ENCODE data around the gene PER3.

Gene PER3

DNA sequence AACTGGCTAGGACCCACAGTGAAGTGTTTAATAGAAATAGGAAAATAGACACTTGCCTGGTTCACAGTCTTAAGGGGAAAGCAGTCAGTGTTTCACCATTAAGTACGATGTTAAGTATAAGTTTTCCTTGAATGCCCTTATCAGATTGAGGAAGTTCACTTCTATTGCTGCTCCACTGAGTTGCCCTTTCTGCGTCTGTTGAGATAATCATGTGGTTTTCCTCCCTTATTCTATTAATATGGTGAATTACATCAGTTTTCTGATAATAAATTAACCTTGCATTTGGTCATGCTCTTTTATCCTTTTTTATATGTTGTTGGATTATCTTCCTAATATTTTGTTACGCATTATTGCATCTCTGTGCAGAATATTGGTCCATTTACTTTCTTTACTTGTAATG is 47.4 kb downstream of the PER3 start:
- no peak for DNase-seq (ENCODE audit: low read depth in 2 of 3, low spot score in 2 of 3)

DNA sequence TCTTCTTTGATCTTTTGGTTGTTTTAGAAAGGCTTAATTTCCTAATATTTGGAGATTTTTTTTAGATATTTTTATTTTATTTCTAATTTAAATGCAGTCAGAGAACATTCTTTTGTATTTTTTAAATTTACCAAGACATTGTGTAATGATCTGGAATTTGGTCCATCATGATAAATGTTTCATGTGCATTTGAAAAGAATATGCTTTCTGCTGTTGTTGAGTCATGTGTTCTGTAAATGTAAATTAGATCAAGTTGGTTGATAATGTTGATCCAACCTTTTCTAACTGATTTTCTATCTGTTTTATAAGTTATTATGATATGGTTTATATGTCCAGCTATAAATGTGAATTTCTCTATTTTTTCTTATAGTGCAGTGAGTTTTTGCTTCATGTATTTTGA is 48.9 kb downstream of the PER3 start:
- no peak for DNase-seq (ENCODE audit: low read depth in 2 of 3, low spot score in 2 of 3)

DNA sequence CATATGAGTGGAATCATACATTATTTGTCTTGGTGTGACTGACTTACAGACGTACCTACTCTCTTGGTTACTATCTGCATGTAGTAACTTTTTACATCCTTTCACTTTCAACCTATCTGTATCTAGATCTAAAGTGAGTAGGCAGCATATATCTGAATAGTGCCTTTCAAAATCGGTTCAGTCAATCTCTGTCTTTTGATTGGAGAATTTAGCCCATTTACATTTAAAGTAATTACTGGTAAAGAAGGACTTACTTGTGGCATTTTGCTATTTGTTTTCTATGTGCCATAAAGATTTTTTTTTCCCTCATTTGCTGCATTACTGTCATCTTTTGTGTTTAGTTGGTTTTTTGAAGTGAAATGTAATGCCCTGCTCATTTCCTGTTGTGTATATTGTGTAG is 54.6 kb downstream of the PER3 start:
- no peak for DNase-seq (ENCODE audit: low read depth in 2 of 3, low spot score in 2 of 3)

DNA sequence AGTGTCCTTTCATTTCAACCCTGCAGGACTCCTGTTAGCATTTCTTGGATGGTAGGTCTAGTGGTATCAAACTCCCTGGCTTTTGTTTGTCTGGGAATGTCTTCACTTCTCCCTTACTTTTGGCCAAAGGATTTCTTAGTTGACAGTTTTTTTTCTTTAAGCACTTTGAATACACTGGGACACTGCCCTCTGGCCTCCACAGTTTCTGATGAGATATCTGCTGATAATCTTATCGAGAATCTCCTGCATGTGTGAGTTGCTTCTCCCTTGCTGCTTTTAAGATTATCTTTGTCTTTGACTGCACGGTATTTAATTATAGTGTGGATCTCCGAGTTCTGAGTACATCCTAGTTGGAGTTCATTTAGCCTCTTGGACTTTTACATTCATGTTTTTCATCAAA is 55.4 kb downstream of the PER3 start:
- DNase-seq (ENCODE audit: low read depth in 2 of 3, low spot score in 2 of 3), result no peak

DNA sequence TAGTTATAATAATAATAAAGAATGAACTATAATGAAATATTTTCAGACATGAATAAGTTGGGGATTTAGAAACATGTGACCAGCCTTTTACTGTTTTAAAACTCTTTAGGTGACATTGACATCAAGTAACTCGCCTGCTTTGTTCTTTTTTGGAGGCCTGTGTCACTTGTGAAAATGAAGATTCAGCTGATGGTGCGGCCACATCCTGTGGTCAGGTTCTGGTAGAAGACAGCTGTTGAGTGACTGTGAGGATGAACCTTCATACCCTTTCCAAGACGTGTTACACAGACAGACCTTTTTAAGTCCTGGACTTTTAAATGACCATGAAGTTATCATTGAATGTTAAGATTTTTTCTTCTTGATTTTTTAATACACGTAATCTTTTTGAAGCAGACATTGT is 58.4 kb downstream of the PER3 start:
- no peak for DNase-seq (ENCODE audit: low read depth in 2 of 3, low spot score in 2 of 3)

DNA sequence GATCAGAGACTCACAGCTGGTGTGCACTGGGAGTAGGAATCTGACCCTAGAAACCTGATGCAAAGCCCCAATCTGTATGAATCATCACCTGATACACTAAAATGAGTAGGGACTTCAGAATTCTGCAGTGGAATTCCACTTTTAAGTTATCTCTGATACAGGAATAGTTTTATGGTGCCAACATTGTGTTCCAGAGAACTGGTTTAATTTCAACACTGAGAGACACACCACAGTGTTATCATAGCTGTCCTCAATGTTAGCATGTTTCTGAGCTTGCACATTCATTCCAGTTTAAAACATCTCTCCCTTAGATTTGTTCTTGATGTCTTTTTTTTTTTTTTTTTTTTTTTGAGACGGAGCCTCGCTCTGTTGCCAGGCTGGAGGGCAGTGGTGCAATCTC is 61.7 kb downstream of the PER3 start:
- DNase-seq (ENCODE audit: low read depth in 2 of 3, low spot score in 2 of 3), result no peak

DNA sequence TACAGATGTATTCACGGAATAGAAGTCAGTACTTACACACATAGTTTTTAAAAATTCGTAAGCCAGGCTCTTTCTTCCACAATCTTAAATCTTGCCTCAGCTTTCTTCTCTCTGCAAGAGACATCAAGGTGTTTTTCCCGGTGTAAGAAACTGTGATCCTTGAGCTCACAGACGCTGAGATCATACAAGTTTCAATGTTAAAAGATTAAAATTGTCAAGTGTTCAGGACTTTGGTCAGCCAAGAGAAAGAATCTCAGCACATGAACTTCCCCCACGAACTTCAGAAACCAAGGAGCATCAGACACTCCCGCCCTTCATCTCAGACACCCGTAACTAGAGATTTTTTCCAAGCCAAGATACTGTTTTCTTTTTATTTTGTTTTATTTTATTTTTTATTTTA is 62.6 kb downstream of the PER3 start:
- DNase-seq (ENCODE audit: low read depth in 2 of 3, low spot score in 2 of 3), result no peak

DNA sequence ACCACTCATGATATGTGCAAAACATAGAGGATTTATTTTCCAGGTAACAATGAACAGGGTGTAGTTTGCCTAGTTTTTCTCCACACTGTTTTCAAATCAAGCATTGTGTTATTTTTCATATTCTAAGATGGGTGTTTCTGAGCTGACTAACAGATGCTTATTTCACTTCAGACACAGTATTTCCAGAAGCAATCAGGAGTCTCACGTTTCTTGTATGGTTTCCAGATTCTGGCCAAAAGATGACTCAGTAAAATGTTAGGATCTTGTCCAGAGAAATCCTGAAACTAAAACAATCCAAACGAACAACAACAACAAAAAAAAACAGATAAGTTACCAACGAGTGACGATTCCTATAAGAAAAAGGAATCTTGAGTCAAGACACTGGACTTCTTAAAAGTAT is 63.5 kb downstream of the PER3 start:
- DNase-seq (ENCODE audit: low read depth in 2 of 3, low spot score in 2 of 3), result no peak

DNA sequence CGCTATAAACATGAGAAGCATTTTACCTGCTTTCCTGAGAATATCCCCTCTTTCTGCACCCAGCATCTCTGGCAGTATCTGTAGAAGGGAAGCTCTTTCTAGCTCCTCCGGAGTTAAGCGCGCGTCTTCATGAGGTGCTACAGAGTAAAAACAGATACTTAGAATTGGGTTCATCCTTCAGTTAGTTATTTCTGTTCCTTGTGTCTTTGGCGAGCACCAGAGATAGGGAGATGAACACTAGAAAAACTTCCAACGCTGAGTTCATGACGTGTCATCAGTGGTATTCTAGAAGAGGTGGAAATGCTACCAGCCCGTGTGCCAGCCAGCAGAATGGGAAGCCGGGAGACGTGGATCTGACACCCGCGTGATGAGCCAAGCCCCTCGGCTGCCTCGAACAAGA is 66.7 kb downstream of the PER3 start:
- DNase-seq (ENCODE audit: low read depth in 2 of 3, low spot score in 2 of 3), result no peak

DNA sequence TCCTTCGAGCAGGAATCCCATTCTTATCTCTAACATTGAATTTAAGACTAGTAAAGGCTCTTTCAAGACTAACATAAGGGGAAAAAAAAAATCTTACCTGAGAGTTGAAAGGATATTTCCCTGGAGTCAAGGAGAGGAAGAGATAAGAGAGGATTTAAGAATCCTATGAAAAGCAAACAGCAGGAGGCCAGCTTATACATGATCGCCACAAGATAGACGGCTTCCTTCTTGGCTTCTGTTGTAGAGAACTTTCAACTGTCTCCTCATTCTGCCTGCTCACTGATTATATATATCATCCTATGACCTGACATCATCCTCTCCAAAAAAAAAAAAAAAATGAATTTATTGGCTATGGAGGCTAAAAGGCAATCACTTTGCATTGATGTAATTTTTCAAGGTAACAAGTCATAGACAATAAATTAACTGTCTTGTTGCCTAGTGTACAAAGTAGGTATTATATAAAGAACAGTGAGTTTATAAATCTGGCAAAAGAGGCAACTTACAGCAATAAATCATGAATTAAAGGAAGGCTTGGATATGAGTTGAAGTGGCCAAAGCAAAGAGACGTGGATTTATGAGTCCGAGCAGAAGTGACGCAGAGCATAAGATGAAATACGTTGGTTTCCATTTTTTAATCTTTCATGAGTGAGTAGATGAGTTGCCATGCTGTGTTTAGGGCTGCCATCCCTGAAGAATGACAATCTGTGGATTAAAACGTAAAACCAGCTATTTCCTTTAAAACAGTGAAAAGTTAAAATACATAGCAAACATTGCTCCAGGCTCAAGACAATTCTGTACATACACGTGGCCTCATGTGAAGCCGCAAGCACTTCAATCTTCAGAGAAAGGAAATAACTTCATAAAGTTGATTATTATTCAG is 69.0 kb downstream of the PER3 start, which contains the start of gene UTS2:
Gene UTS2 (minus strand): TSS at position 262 of the 880 bp plus-strand sequence. CDS start 62 bp downstream, at position 200.
- no peak for DNase-seq (ENCODE audit: low read depth in 2 of 3, low spot score in 2 of 3)

DNA sequence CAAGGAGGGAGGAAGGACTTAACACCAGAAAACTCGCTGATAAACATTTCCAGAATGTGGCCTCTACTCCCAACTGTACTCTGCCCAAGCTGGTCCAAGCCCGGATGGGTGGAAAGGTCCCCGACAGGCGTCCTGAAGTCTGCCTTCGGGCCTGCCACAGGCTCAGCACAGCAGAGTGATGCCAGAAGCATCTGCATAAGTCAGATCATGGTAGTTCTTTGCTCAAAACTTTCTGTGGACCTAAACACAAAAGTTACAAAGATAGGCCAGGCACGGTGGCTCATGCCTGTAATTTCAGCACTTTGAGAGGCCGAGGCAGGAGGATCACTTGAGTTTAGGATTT is 69.6 kb downstream of the PER3 start:
- no peak for DNase-seq (ENCODE audit: low read depth in 2 of 3, low spot score in 2 of 3)

DNA sequence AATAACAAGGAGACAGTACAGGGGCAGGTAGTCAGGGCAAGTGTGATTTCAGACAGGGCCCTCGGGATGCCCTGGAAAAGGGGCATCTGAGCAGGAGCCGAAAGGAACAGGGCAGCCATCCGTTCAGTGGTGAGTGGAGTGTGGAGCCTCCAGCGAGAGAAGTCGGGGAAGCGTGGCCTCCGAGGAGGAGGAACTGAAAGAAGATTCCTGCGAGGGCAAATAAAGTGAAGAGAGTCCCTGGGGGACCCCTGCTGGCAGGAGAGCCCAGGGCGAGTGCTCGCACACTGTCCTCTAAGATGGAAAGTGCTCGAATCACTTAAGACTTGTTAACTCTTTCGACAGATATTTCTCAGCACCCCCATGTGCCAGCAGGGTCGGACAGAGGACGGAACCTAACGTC is 72.3 kb downstream of the PER3 start:
- DNase-seq (ENCODE audit: low read depth in 2 of 3, low spot score in 2 of 3), result no peak

DNA sequence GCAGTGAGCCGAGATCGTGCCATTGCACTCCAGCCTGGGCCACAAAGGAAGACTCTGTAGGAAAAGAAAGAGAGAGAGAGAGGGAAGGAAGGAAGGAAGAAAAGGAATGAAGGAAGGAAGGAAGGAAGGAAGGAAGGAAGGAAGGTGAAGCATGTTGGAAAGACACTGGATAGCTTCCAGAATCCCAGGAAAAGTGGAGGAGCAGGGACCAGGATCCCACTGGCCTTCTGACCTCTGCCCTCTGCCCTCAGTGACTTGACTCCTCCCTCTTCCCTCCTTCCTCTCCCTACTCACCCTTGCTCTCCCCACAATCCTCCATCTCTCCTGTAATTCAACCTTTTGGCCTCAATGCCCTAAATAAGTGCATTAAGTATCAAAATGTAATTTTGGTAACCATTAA is 72.9 kb downstream of the PER3 start:
- DNase-seq (ENCODE audit: low read depth in 2 of 3, low spot score in 2 of 3), result no peak

DNA sequence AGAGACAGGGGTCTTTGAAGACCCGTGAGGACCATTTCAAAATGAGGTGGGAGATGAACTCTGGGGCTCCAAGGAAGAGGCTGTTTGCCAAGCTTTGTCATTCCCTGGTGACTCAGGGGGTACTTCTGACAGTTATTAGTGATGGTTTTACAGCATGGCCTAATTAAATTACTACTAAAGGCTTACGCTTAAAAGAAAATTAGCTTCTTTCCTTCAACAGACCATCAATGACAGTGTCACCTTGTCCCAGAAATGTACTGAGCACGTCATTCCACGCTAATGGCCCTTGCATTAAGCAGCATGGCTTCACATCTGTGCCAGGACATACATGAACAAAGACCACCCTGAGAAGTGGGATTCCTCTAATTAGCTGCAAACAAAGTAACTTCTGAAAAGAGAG is 73.9 kb downstream of the PER3 start:
- DNase-seq (ENCODE audit: low read depth in 2 of 3, low spot score in 2 of 3), result no peak

DNA sequence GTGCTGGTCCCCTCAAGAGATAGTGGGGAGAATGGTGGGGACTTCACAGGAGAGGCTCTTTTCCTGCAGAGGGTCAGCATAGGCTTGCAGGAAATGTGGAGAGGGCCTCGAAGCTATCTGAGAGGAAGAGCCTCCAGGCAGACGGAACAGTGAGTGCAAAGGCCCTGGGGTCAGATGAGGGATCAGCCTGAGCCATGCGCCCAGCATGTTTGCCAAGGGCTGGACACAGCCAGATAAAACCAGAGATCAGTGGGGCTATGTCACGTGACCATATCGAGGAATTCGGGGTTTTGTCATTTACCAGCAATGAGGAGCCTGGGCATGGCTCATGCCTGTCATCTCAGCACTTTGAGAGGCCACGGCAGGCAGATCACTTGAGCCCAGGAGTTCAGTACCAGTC is 75.3 kb downstream of the PER3 start:
- no peak for DNase-seq (ENCODE audit: low read depth in 2 of 3, low spot score in 2 of 3)

DNA sequence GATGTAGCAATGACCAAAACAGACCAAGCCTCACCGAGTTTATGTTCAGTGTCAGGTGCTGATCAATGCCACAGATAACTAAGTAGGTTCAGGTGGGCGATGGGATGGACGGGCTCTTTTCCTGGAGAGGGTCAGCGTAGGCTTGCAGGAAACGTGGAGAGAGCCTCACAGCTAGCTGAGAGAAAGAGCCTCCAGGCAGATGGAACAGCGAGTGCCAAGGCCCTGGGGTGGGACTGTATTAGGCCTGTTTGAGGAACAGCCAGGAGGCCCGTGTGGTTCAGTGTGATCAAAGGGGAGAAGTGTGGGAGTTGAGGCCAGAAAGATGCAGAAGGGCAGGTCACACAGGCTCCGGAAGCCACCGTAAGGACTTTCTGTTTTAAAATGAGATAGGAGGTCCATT is 76.0 kb downstream of the PER3 start:
- DNase-seq (ENCODE audit: low read depth in 2 of 3, low spot score in 2 of 3), result no peak

DNA sequence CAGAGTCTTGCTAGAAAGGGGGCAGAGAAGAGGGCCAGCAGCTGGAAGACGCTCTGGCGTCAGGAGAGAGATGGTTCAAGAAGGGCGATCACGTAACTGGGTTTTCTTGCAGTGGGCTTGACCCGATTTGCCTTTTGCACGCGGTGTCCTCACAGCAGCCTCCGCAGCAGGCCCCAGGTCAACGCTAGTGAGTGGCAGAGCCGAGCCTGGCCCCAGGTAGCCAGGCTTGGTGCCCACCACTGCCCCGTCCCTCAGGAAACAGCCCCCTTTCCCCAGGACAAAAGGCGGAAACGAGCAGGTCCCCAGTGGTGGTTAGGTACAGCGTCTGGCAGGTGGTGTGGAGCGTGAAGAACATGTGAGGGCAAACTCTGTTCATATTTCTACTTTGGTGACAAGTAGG is 77.4 kb downstream of the PER3 start:
- no peak for DNase-seq (ENCODE audit: low read depth in 2 of 3, low spot score in 2 of 3)

DNA sequence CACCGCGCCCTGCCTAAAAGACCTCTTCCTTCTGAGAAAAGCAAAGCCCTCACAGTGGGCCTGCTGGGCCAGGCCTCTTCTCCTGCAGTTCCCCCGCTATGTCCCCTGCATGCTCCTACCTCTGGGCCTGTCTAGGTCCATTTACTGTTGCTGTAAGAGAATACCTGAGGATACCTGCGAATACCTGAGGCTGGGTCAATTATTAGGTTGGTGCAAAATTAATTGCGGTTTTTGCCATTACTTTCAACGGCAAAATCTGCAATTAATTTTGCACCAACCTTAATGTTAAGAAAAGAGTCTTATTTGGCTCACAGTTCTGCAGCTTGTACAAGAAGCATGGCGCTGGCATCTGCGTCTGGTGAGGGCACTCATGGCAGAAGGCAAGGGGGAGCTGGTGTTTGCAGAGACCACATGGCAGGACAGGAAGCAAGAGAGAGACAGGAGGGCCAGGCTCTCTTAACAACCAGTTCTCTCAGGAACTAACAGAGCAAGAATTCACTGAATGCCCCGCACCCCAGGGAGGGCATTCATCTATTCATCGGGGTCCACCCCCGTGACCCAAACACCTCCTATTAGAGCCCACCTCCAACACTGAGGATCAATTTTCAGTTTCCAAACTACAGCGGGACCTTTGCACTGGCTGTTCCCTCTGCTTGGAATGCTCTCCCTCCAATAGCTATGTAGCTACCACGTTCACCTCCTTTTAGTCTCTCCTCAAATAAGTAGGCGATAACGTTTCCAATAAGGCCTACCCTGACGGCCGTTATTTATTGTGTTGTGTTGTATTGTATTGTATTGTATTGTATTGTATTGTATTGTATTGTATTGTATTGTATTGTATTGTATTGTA is 78.3 kb downstream of the PER3 start:
- DNase-seq (ENCODE audit: low read depth in 2 of 3, low spot score in 2 of 3), result no peak

DNA sequence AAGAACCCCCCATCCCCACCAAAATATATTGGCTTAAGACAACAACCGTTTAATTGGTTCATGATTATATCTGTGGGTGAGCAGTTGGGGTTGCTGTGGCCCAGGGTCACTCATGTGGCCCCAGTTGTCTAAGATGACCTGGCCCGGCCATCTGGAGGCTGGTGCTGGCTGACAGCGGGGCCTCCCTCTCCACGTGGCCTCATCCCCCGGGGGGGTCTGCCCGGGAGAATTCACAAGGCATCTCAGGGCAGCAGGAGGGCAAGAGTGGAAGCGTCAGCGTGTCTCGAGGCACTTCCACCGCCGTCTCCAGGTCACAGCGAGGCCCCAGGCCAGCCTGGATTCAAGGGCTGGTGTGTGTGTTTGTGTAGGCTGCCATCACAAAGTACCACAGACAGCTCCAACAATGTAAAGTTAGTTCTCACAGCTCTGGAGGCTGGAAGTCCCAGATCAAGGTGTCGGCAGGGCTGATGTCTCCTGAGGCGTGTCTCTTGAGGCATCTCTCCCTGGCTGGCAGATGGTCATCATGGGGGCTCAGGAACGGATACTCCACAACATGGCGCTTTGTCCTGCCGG is 79.8 kb downstream of the PER3 start:
- no peak for DNase-seq (ENCODE audit: low read depth in 2 of 3, low spot score in 2 of 3)

DNA sequence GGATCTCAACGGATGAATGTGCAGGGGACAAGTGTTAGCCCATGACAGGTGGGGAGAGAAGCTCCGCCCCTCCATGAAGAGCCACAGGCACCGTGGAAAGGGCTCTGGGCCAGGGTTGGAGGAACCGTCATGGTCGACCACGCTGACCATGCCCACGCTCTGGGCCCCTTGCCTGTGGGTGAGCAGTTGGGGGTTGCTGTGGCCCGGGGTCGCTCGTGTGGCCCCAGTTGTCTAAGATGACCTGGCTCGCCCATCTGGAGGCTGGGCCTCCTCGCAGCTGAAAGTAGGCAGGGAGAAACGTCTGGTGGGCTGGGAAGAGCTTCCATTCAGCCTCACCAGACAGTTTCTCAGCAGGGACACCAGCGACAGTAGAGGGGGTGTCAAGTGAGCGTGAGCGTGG is 81.9 kb downstream of the PER3 start:
- no peak for DNase-seq (ENCODE audit: low read depth in 2 of 3, low spot score in 2 of 3)

DNA sequence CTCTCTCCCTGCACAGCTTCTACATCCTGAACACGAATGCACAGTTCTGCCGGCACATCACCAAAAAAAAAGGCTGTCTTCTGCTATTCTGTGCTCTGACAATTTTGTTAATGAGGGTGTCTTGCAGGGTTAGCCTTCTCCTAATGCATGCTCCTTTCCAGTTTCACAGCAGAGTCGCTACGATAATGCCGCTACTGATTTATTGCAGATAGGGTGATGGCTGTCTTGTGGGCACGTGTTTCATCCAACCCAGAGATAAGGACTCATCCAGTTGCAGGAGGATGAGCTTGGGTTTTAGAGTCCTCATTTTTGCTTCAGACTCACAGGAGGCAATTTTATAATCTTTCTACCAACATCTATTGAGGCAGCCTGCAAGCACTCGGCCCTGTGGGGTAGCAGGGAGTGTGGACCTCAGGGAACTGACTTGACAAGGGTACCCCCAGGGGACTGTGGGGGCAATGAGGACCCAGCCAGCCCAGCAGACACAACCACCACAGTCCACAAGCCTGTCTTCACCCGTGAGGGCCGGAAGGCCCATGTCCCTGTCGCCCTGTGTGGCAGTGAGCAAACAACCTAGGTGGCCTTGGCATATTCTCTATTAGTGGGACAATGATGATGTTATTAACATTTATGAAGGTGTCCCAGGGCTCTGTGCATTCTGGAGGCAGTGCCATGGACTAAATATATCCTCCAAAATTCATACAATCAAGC is 84.1 kb downstream of the PER3 start:
- DNase-seq (ENCODE audit: low read depth in 2 of 3, low spot score in 2 of 3), result no peak
